PFSK-1 (cell line): ENCODE data around the gene VTI1A.

ENCODE experiments used
- FOXP2 ChIP-seq: optimal IDR thresholded peaks from 2 replicates; pipeline ENCODE3; 2011; ENCODE audit warnings: borderline replicate concordance, control low read depth, inconsistent platforms; ENCODE audit not compliant: insufficient read depth; ENCODE audit errors: extremely low read length, extremely low read depth
- POLR2AphosphoS5 ChIP-seq: IDR thresholded peaks from 2 replicates; pipeline ENCODE4 v1.6.1; 2012; ENCODE audit warnings: low read depth, mild to moderate bottlenecking, control low read depth, low read length, moderate library complexity
- REST ChIP-seq, 2 experiments: IDR thresholded peaks; 2 replicates each; pipeline versions ENCODE4 v1.6.1 to v1.8.0; 2011 to 2012; ENCODE audit warnings: low read depth in 2 of 2, low read length in 2 of 2, control low read depth in 1 of 2, inconsistent platforms in 1 of 2, mild to moderate bottlenecking in 1 of 2, moderate library complexity in 1 of 2; ENCODE audit not compliant: insufficient read depth in 1 of 2
- SIN3A ChIP-seq: IDR thresholded peaks from 2 replicates; pipeline ENCODE4 v1.6.1; 2012; ENCODE audit warnings: mild to moderate bottlenecking, low read length, moderate library complexity, borderline replicate concordance; ENCODE audit not compliant: insufficient read depth
- TAF1 ChIP-seq: IDR thresholded peaks from 2 replicates; pipeline ENCODE4 v1.6.1; 2012; ENCODE audit warnings: low read length, control low read depth, borderline replicate concordance; ENCODE audit not compliant: insufficient read depth

Gene VTI1A

GRCh38 chr10:112782200-112782907 lies 335.3 kb downstream of the VTI1A start:
- no peak for TF ChIP-seq POLR2AphosphoS5
- TF ChIP-seq FOXP2 = no peak
- TF ChIP-seq REST (IDR thresholded peaks at IDR 0.05; ENCODE audit: insufficient read depth in 1 of 2, low read depth in 2 of 2, low read length in 2 of 2) = no peak
- TF ChIP-seq SIN3A = no peak
- no peak for TF ChIP-seq TAF1

GRCh38 chr10:112783351-112784021 lies 336.5 kb downstream of the VTI1A start:
- TF ChIP-seq TAF1 (no peak), FOXP2 (no peak), POLR2AphosphoS5 (no peak)

DNA sequence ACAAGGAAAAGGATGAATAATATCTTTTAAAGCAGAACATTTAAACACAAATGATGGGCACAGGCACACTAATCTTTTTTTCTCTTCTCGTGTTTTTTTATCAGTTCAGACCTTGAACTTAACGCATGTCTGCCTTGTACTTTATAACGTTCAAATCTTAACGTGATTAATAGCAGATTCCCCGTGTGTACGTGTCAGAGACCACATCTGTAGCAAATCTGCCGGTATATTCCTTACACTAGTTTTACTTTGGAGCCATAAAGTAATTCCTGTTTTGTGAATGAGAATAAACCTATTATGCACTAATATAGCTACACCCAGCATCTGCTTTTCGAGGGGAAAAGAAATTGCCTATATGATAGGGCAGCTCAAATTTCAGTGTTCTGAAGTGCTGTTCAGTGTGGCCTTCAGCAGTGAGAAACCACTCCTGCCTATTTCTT lies 337.0 kb downstream of the VTI1A start:
- no peak for TF ChIP-seq REST (IDR thresholded peaks at IDR 0.05; ENCODE audit: insufficient read depth in 1 of 2, low read depth in 2 of 2, low read length in 2 of 2)
- no peak for TF ChIP-seq POLR2AphosphoS5
- no peak for TF ChIP-seq SIN3A

- TF ChIP-seq TAF1 (no peak), POLR2AphosphoS5 (no peak), FOXP2 (no peak), REST (IDR thresholded peaks at IDR 0.05; ENCODE audit: insufficient read depth in 1 of 2, low read depth in 2 of 2, low read length in 2 of 2) (no peak), SIN3A (no peak)
These were observed 338.1 kb downstream of the VTI1A start for GRCh38 chr10:112785089-112785488.

- TF ChIP-seq POLR2AphosphoS5 (no peak), FOXP2 (no peak)
These were observed 342.2 kb downstream of the VTI1A start for GRCh38 chr10:112789248-112789647.

GRCh38 chr10:112790030-112790429 lies 343.0 kb downstream of the VTI1A start:
- TF ChIP-seq REST (IDR thresholded peaks at IDR 0.05; ENCODE audit: insufficient read depth in 1 of 2, low read depth in 2 of 2, low read length in 2 of 2) (no peak), FOXP2 (no peak), POLR2AphosphoS5 (no peak), TAF1 (no peak), SIN3A (no peak)
